Activated T-helper 17 cell treated with anti-CD3 and anti-CD28 coated beads, Interleukin-2, amount 50 U/mL, for 72 hours (primary cell): Measurements from ENCODE around the gene GNAT1. TPM values are rescaled to one million over a fixed set of nuclear protein-coding genes. Genes with fewer than 3 reads are reported as not detected.
A peak's percentile ranks its signal among the peaks of the same experiment; 100 is the strongest.
"Not testable (repeated sequence)": the region's sequence is repeated elsewhere in the genome, so short reads cannot be mapped to it uniquely, and the experiment has no call there.

ENCODE experiments used
- ATAC-seq: fragments of 150-1000 bp; cut with Tn5 transposase; replicated peaks from 2 replicates; pipeline ENCODE4 v1.10.0; 2021; ENCODE audit warnings: mild to moderate bottlenecking, moderate library complexity
- H3K27ac Mint-ChIP-seq: one replicate; pipeline ENCODE4 v1.8.0; 2022; ENCODE audit warnings: mixed read lengths
- H3K27me3 Mint-ChIP-seq: one replicate; pipeline ENCODE4 v1.8.0; 2022; ENCODE audit warnings: mixed read lengths
- H3K36me3 Mint-ChIP-seq: one replicate; pipeline ENCODE4 v1.8.0; 2022; ENCODE audit warnings: low read depth, mild to moderate bottlenecking, mixed read lengths
- H3K4me1 Mint-ChIP-seq: one replicate; pipeline ENCODE4 v1.8.0; 2022; ENCODE audit warnings: mixed read lengths
- H3K4me3 Mint-ChIP-seq: one replicate; pipeline ENCODE4 v1.8.0; 2022; ENCODE audit warnings: mild to moderate bottlenecking, mixed read lengths
- H3K9me3 Mint-ChIP-seq: one replicate; pipeline ENCODE4 v1.8.0; 2022; ENCODE audit warnings: mixed read lengths
- total RNA-seq, 2 donors: library from RNA; stranded (reverse); gene quantifications; one replicate each; pipeline ENCODE4 v1.2.3, GENCODE V29; 2022

The GNAT1 gene
- total RNA-seq, 2 donors from 2014 or later: not detected

DNA sequence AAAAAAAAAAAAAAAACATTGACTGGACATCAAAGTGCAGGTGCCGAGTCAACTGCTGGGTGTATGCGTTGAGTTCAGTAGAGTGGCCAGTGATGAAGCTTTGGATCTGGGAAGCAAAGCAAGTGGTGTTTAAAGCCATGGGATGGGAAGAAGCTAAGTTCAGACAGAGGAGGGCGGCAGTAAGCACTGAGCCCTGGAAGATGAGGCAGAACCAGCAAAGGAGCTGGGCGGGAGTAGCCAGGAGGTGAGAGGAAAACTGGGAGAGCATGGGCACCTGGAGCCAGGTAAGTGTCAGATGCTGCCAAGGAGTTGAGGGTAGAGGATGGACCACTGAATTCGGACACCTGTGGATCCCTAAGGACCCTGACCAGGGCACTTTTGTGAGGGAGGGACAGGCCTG lies 33.2 kb downstream of the GNAT1 start:
- H3K27me3 Mint-ChIP-seq: no peaks in the 10 kb centered on the region
- no peaks in the 10 kb centered on the region for H3K36me3 Mint-ChIP-seq
- peak overlapping the region; percentile 42 for H3K4me3 Mint-ChIP-seq
- H3K27ac Mint-ChIP-seq: peak overlapping the region; percentile 93
- no peak for ATAC-seq
- no peaks in the 10 kb centered on the region for H3K9me3 Mint-ChIP-seq
- H3K4me1 Mint-ChIP-seq: peaks cover 12% of the 10 kb centered on the region

DNA sequence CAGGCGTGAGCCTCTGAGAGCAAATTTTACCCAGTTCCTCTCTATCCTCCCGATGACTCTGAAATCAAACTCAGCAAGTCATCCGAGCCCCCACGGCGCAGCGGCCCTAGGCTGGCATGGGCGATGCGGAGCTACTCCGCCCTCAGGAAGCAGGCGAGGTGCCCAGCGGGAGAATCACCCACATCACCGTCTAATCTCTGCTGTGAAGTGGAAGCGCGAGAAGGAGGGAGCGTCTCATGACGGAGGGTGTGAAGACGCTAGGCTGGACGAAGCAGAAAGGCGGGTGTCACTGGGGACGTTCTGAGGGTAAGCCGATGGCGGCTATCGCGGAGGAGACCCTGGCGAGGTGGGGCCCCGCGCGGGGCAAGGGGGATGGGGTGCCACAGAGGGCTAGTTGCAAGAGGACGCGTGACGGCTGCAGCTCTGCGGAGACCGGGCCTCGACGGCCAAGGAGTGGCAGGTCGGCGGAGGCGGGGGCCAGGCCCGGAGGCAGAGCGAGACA lies 35.5 kb downstream of the GNAT1 start:
- no peaks in the 10 kb centered on the region for H3K36me3 Mint-ChIP-seq
- peak overlapping the region; percentile 93 for H3K27ac Mint-ChIP-seq
- peak overlapping the region; percentile 97 for H3K4me3 Mint-ChIP-seq
- no peaks in the 10 kb centered on the region for H3K9me3 Mint-ChIP-seq
- H3K27me3 Mint-ChIP-seq: no peaks in the 10 kb centered on the region
- peaks cover 12% of the 10 kb centered on the region for H3K4me1 Mint-ChIP-seq
- peak; percentile 47 for ATAC-seq

DNA sequence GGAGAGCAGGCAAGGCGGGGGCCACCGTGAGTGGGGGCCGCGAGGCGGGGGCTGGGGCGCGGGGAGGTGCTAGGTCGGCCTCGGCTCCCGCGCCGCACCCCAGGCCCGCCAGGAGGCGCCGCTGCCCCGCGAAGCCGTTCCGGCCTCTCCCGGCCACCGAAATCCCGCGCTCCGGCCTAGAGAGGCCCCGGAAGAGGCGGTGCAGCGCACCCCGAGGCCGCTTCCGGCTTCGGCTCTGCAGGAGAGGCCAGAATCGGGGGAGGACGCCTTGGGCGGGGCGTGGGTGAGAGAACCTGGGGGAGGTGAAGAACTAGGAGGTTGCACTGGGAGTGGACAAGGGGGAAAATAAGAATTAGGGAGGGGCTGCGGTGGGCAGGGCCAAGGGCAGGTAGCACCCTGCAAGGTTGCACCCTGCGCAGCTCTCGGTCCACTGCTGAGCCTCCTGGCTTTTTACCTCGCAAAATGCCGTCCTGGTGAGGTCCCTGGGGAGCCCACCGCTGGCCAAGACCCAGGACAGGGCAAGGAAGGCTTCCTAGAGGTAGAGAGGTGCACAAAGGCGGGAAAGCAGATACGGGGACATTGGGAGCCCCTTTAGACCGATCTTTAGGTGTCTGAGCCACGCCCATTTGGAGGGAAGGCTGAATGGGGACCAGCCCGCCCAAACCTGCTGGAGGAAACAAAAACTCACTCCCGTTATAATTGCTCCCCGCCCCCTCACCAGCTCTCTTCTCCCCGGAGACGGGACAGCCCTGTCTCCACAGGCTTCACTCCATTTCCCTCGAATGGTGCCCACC lies 36.2 kb downstream of the GNAT1 start:
- H3K4me3 Mint-ChIP-seq: peak overlapping the region; percentile 97
- peaks cover 12% of the 10 kb centered on the region for H3K4me1 Mint-ChIP-seq
- H3K36me3 Mint-ChIP-seq: no peaks in the 10 kb centered on the region
- H3K27ac Mint-ChIP-seq: peak overlapping the region; percentile 93
- H3K27me3 Mint-ChIP-seq: no peaks in the 10 kb centered on the region
- no peaks in the 10 kb centered on the region for H3K9me3 Mint-ChIP-seq
- peak; percentile 85 for ATAC-seq

DNA sequence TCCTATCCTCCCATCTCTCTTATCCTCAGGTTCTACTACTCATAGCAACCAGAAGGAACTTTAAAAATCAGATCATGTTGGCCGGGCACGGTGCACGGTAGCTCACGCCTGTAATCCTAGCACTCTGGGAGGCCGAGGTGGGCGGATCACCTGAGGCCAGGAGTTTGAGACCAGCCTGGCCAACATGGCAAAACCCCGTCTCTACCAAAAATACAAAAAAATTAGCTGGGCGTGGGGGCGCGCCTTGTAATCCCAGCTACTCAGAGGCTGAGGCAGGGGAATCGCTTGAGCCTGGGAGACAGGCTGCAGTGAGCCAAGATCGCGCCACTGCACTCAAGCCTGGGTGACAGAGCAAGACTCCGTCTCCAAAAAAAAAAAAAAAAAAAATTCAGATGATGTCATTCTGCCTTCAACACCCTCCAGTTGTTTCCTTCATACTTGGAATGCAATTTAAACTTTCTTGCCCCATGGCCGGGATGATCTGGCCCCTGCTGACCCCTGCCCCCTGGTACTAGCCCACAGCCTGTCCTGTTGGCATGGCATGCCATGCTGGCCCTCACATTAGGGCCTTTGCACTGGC lies 36.9 kb downstream of the GNAT1 start:
- Mint-ChIP-seq H3K27ac (peak overlapping the region; percentile 93), H3K4me1 (peaks cover 12% of the 10 kb centered on the region), H3K4me3 (peak overlapping the region; percentile 97)
- not testable (repeated sequence) for H3K27me3 Mint-ChIP-seq, ATAC-seq, H3K9me3 Mint-ChIP-seq, H3K36me3 Mint-ChIP-seq

DNA sequence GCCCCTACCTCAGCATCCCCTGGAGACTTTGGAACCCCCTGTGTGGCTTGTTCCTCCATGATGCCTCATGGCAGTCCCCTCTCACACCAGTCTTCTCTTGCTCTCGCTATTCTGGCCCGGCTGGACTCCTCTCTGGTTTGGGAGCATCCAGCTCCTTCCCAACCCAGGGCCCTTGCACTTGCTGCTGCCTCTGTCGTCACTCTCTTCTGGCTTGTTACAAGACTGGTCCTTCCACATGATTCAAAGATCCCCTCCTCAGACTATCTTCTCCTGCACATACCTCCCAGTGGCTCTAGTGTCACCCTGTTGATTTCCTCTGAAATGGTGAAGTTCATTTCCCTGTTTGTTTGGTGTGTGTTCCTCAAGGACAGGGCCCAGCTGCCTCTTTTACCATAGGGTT lies 38.1 kb downstream of the GNAT1 start:
- H3K4me1 Mint-ChIP-seq: peaks cover 11% of the 10 kb centered on the region
- H3K27ac Mint-ChIP-seq: peak overlapping the region; percentile 44
- no peak overlapping the region for H3K4me3 Mint-ChIP-seq
- no peaks in the 10 kb centered on the region for H3K9me3 Mint-ChIP-seq
- no peak for ATAC-seq
- no peaks in the 10 kb centered on the region for H3K36me3 Mint-ChIP-seq
- no peaks in the 10 kb centered on the region for H3K27me3 Mint-ChIP-seq

DNA sequence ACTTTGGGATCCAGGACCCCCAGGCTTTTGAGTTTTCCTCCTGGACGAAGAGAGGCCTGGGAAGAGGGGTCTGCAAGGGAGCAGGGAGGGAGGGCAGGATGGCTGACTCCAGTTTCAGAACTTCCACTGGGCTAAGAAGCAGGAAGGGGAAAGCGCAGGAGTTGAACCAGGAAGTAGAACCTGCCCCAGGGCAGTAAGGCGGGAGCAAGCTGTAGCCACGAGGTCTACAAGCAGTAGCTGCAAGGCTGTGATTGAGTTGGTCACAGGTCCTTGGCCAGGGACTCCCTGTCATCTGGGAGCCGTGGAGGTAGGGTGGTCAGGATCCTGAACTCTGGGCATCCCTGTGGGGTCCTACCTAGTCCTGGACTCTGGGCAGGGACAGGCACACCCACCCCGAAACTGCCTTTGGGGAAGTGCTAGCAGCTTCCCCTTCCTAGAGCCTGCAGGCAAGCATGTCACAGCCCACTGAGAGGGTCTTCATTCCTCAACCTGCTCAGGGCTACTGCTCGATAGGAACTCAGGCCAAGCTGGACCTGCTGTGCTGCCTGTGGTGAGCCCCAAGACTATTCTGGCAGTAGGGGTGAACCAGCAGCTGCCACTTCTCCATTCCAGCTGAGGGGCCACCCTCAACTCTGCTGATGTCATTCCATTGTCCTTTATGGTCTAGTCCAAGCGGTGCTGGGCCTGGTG lies 38.8 kb downstream of the GNAT1 start:
- Mint-ChIP-seq H3K9me3 (no peaks in the 10 kb centered on the region), H3K27ac (no peak overlapping the region), H3K4me1 (peaks cover 8% of the 10 kb centered on the region), H3K4me3 (no peak overlapping the region), H3K27me3 (no peaks in the 10 kb centered on the region), H3K36me3 (no peaks in the 10 kb centered on the region)
- no peak for ATAC-seq

DNA sequence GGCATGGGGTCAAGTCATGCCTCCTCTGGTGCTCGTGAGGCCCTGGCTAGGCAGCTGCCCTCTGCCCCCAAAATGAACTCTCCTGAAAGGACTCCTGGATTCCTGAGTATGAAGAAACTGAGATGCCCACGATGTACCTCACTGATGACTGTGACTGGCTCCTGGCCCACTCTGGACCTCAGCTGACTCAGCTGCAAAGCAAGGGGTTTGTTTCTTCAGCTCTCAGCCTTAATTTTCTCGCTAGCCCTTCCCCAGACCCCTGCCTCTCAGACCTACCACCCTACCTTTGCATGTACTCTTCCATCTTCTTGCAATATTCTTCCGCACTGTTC lies 39.4 kb downstream of the GNAT1 start:
- no peak overlapping the region for H3K27ac Mint-ChIP-seq
- H3K9me3 Mint-ChIP-seq: no peaks in the 10 kb centered on the region
- H3K4me3 Mint-ChIP-seq: no peak overlapping the region
- peaks cover 11% of the 10 kb centered on the region for H3K4me1 Mint-ChIP-seq
- H3K36me3 Mint-ChIP-seq: no peaks in the 10 kb centered on the region
- no peak for ATAC-seq
- H3K27me3 Mint-ChIP-seq: no peaks in the 10 kb centered on the region

DNA sequence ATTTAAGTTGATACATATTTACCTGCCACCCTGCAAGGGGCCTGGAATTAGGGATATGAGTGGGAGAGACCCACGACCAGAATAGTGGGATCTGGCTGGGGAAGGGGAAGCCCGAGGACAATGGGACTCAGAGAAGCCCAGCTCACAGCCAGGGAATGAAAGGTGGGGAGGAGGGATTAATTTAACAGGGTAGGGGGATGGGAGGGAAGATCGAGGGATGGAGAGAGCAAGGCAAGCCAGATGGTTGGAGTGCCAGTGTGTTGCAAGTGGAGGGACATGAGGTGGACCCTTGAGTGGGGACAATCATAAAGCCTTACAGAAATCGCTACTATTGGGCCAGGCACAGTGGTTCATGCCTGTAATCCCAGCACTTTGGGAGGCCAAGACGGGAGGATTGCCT lies 40.2 kb downstream of the GNAT1 start:
- Mint-ChIP-seq H3K4me1 (peaks cover 8% of the 10 kb centered on the region), H3K4me3 (no peak overlapping the region), H3K9me3 (no peaks in the 10 kb centered on the region), H3K36me3 (peaks cover 5% of the 10 kb centered on the region), H3K27me3 (no peaks in the 10 kb centered on the region), H3K27ac (no peak overlapping the region)
- no peak for ATAC-seq

DNA sequence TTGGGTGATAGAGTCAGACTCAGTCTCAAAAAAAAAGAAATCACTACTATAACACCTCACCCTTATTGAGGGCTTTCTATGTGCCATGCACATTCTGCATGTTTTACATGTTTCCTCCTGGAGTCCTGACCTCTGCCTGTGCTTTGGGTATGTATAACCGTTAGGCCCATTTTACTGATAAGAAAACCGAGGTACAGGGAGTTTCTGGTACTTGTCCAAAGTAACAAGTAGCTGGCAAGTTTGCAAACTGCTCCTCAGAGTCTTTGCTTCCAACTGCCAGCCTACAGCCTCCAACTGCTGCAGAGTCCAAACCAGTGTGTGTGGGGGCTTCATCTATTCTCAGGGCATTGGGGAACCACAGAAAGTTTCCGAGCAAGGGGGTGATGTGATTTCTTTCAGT lies 40.9 kb downstream of the GNAT1 start:
- Mint-ChIP-seq H3K9me3 (no peaks in the 10 kb centered on the region), H3K27ac (peak overlapping the region; percentile 65), H3K4me1 (peaks cover 8% of the 10 kb centered on the region), H3K27me3 (no peaks in the 10 kb centered on the region), H3K36me3 (peaks cover 12% of the 10 kb centered on the region), H3K4me3 (no peak overlapping the region)
- no peak for ATAC-seq

DNA sequence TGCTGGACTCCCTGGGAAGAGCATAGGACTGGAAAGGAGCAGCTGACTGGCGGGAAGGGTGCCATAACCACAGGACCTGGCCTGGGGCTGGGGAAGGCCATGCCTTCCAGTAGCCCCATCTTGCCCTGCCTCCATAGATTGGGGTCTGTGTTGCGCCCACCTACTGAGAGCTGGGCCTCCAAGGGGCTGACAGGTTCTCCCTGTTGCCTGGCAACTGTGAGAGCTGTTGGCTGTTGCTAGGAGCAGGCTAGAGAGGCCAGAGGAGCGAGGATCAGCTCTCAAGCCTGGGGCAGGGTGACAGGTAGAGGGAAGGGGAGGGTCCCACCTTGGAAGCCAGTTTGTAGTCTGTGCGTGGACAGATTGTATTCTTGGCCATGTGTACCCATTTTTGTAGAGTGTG lies 41.8 kb downstream of the GNAT1 start:
- Mint-ChIP-seq H3K27ac (peak overlapping the region; percentile 65), H3K36me3 (peaks cover 21% of the 10 kb centered on the region), H3K27me3 (no peaks in the 10 kb centered on the region), H3K4me1 (peaks cover 8% of the 10 kb centered on the region), H3K4me3 (no peak overlapping the region), H3K9me3 (no peaks in the 10 kb centered on the region)
- no peak for ATAC-seq

DNA sequence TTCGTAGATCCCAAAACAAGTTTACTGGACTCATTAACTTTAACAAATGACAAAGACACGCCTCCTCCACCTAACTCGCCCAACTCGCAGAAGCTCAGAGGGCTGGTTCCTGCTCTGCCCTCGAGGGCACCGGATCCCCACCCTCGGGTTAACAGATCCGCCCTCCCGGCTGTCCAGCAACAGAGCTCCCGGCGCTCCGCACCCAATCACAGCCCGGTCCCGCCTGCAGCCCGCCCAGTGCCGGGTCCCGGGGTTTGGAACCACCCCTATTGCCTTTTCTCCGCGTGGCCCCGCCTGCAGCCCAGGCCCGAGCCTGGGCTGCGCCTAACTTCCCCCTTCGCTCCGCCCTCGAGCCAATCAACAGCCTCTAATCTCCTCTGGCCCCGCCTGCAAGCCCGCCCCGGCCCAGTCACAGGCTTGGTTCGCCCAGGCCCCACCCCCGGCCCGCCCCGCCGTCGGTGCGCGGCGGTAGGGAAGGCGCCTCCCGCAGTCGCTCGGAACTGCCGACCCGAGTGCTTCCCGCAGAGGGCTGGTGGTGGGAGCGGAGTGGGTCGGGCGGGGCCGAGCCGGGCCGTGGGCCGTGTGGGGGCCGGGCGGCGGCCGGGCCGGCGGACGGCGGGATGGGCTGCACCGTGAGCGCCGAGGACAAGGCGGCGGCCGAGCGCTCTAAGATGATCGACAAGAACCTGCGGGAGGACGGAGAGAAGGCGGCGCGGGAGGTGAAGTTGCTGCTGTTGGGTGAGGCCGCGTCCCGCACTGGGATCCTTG lies 44.5 kb downstream of the GNAT1 start, which contains the start of gene GNAI2:
TSS of gene GNAI2 (plus strand) at position 489 of the 768 bp plus-strand sequence. CDS start at position 621, 132 bp downstream.
- Mint-ChIP-seq H3K36me3 (peaks cover 46% of the 10 kb centered on the region), H3K27ac (peak within 1 kb of the TSS; percentile 98), H3K9me3 (no peaks in the 10 kb centered on the region), H3K27me3 (no peaks in the 10 kb centered on the region), H3K4me1 (peaks cover 13% of the 10 kb centered on the region), H3K4me3 (peak within 1 kb of the TSS; percentile 99)
- peak; percentile 93 for ATAC-seq

DNA sequence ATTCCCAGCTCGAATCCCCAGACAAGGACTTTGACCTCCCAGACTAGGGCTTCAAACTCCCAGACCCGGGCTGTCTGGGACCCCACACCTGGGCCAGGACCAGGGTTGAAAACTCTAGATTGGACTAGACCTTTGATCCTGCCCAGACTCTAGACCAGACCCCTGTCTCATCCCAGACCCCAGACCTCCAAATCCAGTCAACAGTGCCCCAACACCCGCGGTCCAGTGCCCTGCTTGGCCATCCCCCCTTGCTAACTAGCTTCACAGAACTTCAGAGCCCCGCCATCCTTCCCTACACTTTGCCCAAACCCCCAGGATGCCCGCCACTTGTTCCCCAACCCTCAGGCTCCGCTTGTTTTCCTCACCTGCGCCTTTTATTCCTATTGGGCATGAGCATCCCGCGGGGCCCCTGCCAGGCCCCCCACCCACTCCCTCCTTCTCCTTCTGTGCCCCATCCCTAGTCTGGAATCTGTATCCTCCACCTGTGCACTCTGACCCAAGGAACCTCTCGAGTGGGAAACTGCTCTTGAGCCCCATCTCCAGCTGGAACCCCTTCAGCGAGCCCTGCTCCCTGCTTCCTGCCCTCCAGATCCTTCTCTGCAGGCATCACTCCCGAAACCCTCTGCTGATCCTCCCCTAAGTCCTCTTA lies 45.2 kb downstream of the GNAT1 start:
- Mint-ChIP-seq H3K4me3 (peak overlapping the region; percentile 99), H3K36me3 (peaks cover 51% of the 10 kb centered on the region), H3K4me1 (peaks cover 19% of the 10 kb centered on the region), H3K9me3 (no peaks in the 10 kb centered on the region), H3K27me3 (no peaks in the 10 kb centered on the region), H3K27ac (peak overlapping the region; percentile 98)
- ATAC-seq: no peak

DNA sequence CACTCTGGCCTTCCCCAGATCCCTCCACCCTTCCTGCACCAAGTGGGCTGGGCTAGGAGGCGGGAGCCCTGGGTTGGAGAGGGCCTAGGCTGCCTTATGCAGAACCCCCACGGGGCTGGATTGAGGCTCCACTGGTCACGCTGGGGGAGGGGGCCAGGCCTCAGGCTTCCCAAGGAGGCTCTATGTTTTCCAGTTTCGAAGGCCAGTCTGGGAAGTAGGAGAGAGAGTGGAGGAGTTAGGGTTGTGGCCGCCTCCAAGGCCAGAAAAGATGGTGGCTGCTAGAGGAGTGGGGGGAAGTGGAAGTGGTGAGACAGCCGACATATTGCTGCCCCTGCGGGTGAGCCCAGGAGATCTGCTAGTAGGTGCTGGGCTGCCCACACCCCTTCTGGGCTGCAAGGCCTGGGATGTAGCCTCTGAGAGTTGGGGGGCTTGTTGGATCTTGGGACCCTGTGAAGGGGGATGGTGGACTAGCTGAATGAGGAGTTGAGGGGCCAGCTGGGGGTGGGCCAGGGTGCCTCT lies 45.8 kb downstream of the GNAT1 start:
- Mint-ChIP-seq H3K4me3 (peak overlapping the region; percentile 99), H3K27me3 (no peaks in the 10 kb centered on the region), H3K9me3 (no peaks in the 10 kb centered on the region), H3K4me1 (peaks cover 25% of the 10 kb centered on the region), H3K27ac (peak overlapping the region; percentile 98), H3K36me3 (peaks cover 51% of the 10 kb centered on the region)
- no peak for ATAC-seq
